Tibial artery (tissue), 4 donors: ENCODE measurements around the gene CEP41.

ENCODE experiments used
- DNase-seq, 2 donors: peaks; one replicate each; pipeline ENCODE4 v3.0.0-alpha.2; 2019
- H3K27ac ChIP-seq, 2 donors: fragments of 200-600 bp; sonication (generic) in 1 of 2; 1 replicate in 1 of 2; 2 replicates in 1 of 2; pipeline ENCODE4 v1.5.1; 2018 to 2019; ENCODE audit warnings: mild to moderate bottlenecking in 1 of 2
- H3K27me3 ChIP-seq, 2 donors: fragments of 200-600 bp; sonication (generic) in 1 of 2; one replicate each; pipeline versions ENCODE4 v1.5.1 to v1.6.0; 2016 to 2019
- H3K36me3 ChIP-seq, 3 donors: fragments of 200-600 bp; sonication (generic) in 2 of 3; one replicate each; pipeline ENCODE4 v1.5.1; 2016 to 2019; ENCODE audit warnings: mild to moderate bottlenecking in 2 of 3
- H3K4me1 ChIP-seq, 4 donors: fragments of 200-600 bp; sonication (generic) in 2 of 4; 1 replicate in 3 of 4; 2 replicates in 1 of 4; pipeline ENCODE4 v1.5.1; 2016 to 2019
- H3K4me3 ChIP-seq, 2 donors: fragments of 200-600 bp; sonication (generic) in 1 of 2; 1 replicate in 1 of 2; 2 replicates in 1 of 2; pipeline ENCODE4 v1.5.1; 2018 to 2019; ENCODE audit warnings: mild to moderate bottlenecking in 2 of 2
- H3K9me3 ChIP-seq, 3 donors: fragments of 200-600 bp; sonication (generic) in 1 of 3; one replicate each; pipeline ENCODE4 v1.5.1; 2016 to 2019
- intact Hi-C: fragments of 100-400 bp; cut with DNase I; formaldehyde crosslinking; loops from one replicate; pipeline ENCODE4 v1.15.0; 2023; ENCODE audit warnings: low total_unique reads
- TF ChIP-seq, protein P1 (sequence below), 2 experiments: fragments of 200-600 bp in 1 of 2; fragments of 450-650 bp in 1 of 2; IDR thresholded peaks; one replicate each; pipeline ENCODE4 v1.5.1; 2017 to 2019; ENCODE audit warnings: antibody characterized with exemption in 2 of 2, mild to moderate bottlenecking in 1 of 2, moderate library complexity in 1 of 2

Gene CEP41

DNA sequence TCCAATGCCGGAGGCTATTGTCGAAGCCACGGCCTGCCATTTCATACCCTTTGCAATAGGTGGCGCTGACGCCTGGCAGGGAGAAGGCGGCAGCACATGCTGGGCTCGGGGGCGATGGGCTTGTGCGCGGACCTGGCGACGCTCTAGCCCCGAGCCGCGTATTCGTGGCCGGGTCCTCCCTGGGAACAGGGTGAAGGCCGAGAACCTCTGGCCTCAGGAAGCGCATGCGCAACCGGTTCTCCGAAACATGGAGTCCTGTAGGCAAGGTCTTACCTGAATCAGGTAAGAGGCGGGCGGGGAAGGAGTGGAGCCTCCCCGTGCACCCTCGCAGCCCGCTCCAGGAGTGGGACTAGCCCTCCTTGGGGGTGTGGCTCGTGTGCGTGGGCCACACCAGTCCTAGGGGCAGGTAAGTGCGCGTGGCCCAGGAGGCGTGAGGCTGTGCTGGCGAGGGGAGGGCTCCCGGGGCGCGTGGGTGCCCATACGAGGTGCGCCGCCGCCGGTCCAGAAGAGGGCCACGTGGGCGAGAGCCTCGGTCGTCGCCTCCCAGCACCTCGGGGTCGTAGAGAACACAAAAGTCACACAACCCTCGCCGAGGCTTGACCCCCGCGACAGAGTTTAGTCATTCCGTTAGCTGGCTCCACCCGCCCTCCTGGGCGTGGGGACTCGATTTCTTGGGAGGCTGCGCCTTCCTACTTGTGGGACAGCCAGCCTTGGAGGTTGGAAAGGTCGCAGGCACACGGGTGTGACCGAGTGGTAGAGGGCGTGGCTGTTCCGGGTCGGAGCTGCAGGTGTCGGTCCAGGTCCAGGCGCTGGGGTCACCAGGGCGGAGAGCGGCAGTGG, 45.5 kb upstream of the CEP41 start:
- TF ChIP-seq, protein P1, sequence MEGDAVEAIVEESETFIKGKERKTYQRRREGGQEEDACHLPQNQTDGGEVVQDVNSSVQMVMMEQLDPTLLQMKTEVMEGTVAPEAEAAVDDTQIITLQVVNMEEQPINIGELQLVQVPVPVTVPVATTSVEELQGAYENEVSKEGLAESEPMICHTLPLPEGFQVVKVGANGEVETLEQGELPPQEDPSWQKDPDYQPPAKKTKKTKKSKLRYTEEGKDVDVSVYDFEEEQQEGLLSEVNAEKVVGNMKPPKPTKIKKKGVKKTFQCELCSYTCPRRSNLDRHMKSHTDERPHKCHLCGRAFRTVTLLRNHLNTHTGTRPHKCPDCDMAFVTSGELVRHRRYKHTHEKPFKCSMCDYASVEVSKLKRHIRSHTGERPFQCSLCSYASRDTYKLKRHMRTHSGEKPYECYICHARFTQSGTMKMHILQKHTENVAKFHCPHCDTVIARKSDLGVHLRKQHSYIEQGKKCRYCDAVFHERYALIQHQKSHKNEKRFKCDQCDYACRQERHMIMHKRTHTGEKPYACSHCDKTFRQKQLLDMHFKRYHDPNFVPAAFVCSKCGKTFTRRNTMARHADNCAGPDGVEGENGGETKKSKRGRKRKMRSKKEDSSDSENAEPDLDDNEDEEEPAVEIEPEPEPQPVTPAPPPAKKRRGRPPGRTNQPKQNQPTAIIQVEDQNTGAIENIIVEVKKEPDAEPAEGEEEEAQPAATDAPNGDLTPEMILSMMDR (IDR thresholded peaks at IDR 0.05) = peak; percentile 24 to 53
- no peak for DNase-seq
- intact Hi-C loops = loop anchor here (5.0 kb wide), 1 partner anchor 209 kb away; no protein-coding TSS in a partner anchor
- H3K4me1 ChIP-seq = peaks cover 0 to 38% (median 17%) of the 10 kb centered on the region in 4 donors
- no peak overlapping the region for H3K27ac ChIP-seq
- peak overlapping the region; percentile 44 to 54 for H3K4me3 ChIP-seq
- no peaks in the 10 kb centered on the region for H3K9me3 ChIP-seq
- no peaks in the 10 kb centered on the region for H3K36me3 ChIP-seq
- peaks cover 0 to 6% of the 10 kb centered on the region in 2 donors for H3K27me3 ChIP-seq

DNA sequence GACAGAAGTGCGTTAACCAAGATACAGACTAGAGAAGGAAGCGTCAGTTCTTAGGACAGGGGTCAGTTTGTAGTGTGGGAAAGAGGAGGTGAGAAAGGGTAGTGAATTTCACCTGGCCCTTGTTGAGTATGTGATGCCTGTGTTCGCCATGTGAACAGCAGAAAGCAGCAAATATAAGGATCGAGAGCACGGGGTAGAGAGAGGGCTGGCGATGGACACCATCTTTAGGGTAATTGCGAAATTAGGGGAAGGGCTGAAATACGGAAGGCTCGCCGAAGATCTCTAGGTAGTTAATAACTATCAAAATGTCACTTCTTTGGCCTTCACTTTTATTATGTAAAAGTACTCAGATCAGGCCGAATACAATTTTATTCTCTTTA, 44.9 kb upstream of the CEP41 start:
- intact Hi-C loops = loop anchor here (5.0 kb wide), 1 partner anchor 208 kb away; no protein-coding TSS in a partner anchor
- no peaks in the 10 kb centered on the region for H3K36me3 ChIP-seq
- H3K4me3 ChIP-seq = peak overlapping the region; percentile 44 to 54
- no peak for DNase-seq
- no peak overlapping the region for H3K27ac ChIP-seq
- H3K27me3 ChIP-seq = peaks cover 0 to 6% of the 10 kb centered on the region in 2 donors
- H3K4me1 ChIP-seq = peaks cover 0 to 36% (median 17%) of the 10 kb centered on the region in 4 donors
- H3K9me3 ChIP-seq = no peaks in the 10 kb centered on the region
- TF ChIP-seq, protein P1 (IDR thresholded peaks at IDR 0.05) = no peak

DNA sequence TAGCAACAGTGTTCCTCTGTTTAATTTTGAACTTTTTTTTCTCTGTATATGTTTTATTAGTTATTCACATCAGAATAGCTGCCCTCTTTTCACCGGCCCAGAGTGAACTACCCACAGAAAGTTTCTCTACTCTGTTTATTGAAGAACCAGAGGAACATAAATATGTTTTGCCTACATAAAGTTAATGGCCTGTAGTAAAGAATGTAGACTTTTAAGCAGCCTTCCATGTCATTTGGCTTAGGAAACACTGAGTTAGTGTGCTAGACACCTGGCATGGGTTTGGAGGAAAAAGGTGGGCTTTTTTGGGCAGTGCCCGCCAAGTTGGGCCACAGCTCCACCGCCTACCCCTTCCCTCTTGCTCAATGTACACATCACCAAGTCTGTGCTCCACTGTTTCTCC, 42.2 kb upstream of the CEP41 start:
- Histone ChIP-seq H3K4me1 (peaks cover 0 to 19% (median 10%) of the 10 kb centered on the region in 4 donors), H3K4me3 (no peak overlapping the region), H3K36me3 (no peaks in the 10 kb centered on the region), H3K27me3 (peaks cover 0 to 6% of the 10 kb centered on the region in 2 donors), H3K9me3 (peaks cover 0 to 4% (median 0%) of the 10 kb centered on the region in 3 donors), H3K27ac (no peak overlapping the region)
- TF ChIP-seq, protein P1 (IDR thresholded peaks at IDR 0.05) = no peak
- DNase-seq = no peak
- intact Hi-C loops = no loop called here

DNA sequence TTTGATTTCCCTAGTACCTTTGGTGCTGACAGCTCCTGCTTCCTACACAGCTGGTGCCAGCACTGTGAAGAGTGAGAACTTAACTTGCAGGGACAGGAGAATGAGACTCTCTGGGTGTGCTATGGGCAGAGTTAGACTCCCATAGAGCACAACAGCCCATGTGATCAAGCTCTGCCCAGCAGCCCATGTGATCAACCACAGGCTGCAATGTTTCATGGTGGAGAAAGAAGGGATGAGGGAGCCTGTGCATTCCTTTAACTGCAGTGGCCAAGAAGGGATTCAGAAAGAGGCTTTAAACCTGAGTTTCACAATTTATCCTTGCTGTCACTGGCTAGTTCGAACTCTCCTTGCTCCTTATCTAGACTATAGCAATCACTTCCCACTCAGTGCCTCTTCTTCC, 41.1 kb upstream of the CEP41 start:
- intact Hi-C loops = no loop called here
- TF ChIP-seq, protein P1 (IDR thresholded peaks at IDR 0.05) = no peak
- Histone ChIP-seq H3K27me3 (peaks cover 0 to 6% of the 10 kb centered on the region in 2 donors), H3K4me1 (peaks cover 0 to 18% (median 9%) of the 10 kb centered on the region in 4 donors), H3K27ac (no peak overlapping the region), H3K9me3 (peaks cover 0 to 10% (median 0%) of the 10 kb centered on the region in 3 donors), H3K4me3 (no peak overlapping the region), H3K36me3 (no peaks in the 10 kb centered on the region)
- no peak for DNase-seq

DNA sequence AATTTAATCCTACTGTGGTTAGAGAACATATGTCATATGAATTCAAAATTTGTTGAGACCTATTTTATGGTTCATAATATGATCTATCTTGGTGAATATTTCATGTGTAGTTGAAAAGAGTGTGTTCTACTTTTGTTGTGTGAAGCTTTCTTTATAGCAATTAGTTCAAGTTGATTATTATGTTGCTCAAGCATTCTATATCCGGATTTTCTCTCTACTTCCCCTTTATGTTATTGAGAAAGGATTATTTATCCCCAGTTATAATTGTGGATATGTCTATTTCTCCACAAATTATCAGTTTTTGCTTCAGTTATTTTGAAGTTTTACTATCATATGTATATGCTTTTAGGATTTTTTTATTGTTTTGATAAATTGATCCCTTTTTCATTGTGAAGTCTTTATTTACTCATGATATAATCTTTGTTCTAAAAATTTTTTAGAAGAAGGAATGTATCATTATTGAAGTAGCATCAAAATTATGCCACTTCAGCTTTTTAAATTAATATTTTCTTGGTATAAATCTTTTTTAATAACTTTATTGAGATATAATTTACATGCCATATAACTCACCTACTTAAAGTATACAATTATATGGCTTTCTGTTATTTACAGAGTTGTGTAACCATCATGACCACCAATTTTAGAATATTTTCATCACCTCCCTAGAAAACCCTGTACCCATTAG, 39.0 kb upstream of the CEP41 start:
- TF ChIP-seq, protein P1 (IDR thresholded peaks at IDR 0.05) = no peak
- intact Hi-C loops = no loop called here
- peaks cover 0 to 10% (median 0%) of the 10 kb centered on the region in 3 donors for H3K9me3 ChIP-seq
- no peak overlapping the region for H3K27ac ChIP-seq
- no peaks in the 10 kb centered on the region for H3K27me3 ChIP-seq
- no peaks in the 10 kb centered on the region for H3K36me3 ChIP-seq
- no peak overlapping the region for H3K4me3 ChIP-seq
- H3K4me1 ChIP-seq = peaks cover 0 to 8% (median 2%) of the 10 kb centered on the region in 4 donors
- no peak for DNase-seq
